Esophagus muscularis mucosa (tissue), 4 donors: ENCODE data around the gene GSTM5. TPM values are rescaled to one million over a fixed set of nuclear protein-coding genes. Genes with fewer than 3 reads are reported as not detected.

Source experiments
- DNase-seq: peaks from one replicate; pipeline ENCODE4 v3.0.0-alpha.2; 2017; ENCODE audit errors: extremely low spot score
- H3K27ac ChIP-seq, 4 donors: fragments of 200-600 bp; sonication (generic); replicated peaks in 1 of 4; 1 replicate in 3 of 4; 2 replicates in 1 of 4; pipeline ENCODE4 v1.5.1; 2016 to 2019; ENCODE audit warnings: mild to moderate bottlenecking in 1 of 4
- H3K27me3 ChIP-seq, 4 donors: fragments of 200-600 bp; sonication (generic); one replicate each; pipeline versions ENCODE4 v1.5.1 to v1.6.0; 2016 to 2019
- H3K36me3 ChIP-seq, 4 donors: fragments of 200-600 bp; sonication (generic); one replicate each; pipeline ENCODE4 v1.5.1; 2016 to 2019
- H3K4me1 ChIP-seq, 4 donors: fragments of 200-600 bp; sonication (generic); one replicate each; pipeline ENCODE4 v1.5.1; 2016 to 2019
- H3K4me3 ChIP-seq, 4 donors: fragments of 200-600 bp; sonication (generic); 1 replicate in 2 of 4; 2 replicates in 2 of 4; pipeline ENCODE4 v1.5.1; 2016 to 2019; ENCODE audit warnings: mild to moderate bottlenecking in 4 of 4, moderate library complexity in 1 of 4
- H3K9me3 ChIP-seq, 4 donors: fragments of 200-600 bp; sonication (generic); 1 replicate in 3 of 4; 2 replicates in 1 of 4; pipeline ENCODE4 v1.5.1; 2016 to 2019
- EP300 ChIP-seq: sonication (generic); formaldehyde crosslinking; IDR thresholded peaks from one replicate; pipeline ENCODE4 v1.6.1; 2017; ENCODE audit warnings: antibody characterized with exemption
- POLR2A ChIP-seq: fragments of 450-650 bp; IDR thresholded peaks from one replicate; pipeline ENCODE4 v1.6.1; 2017; ENCODE audit warnings: antibody characterized with exemption, moderate library complexity, mild to moderate bottlenecking, low read depth
- POLR2AphosphoS5 ChIP-seq, 2 donors: sonication (generic); formaldehyde crosslinking; IDR thresholded peaks; one replicate each; pipeline ENCODE4 v1.6.1; 2017; ENCODE audit warnings: antibody characterized with exemption in 2 of 2
- WGBS: methylation state at CpG from one replicate; pipeline ENCODE4 v1.1.5; 2018; 5-methylcytosine and 5-hydroxymethylcytosine counted together
- intact Hi-C: fragments of 100-400 bp; cut with DNase I; formaldehyde crosslinking; loops from one replicate; pipeline ENCODE4 v1.15.1; 2023
- total RNA-seq, 4 donors: library from RNA; depleted of rRNA; stranded (reverse); fragments of >200 nt; gene quantifications; one replicate each; pipeline versions ENCODE4 v1.1.0 to v1.2.1, GENCODE V29; 2016
- TF ChIP-seq, protein P1 (sequence below), 3 experiments: fragments of 200-600 bp in 2 of 3; fragments of 450-650 bp in 1 of 3; sonication (generic) in 2 of 3; IDR thresholded peaks; one replicate each; pipeline ENCODE4 v1.5.1; 2017 to 2019; ENCODE audit warnings: antibody characterized with exemption in 3 of 3, mild to moderate bottlenecking in 2 of 3, moderate library complexity in 1 of 3

The GSTM5 gene
- total RNA-seq, 4 donors from 2014 or later: 4.2 to 7.6 (median 6.0) TPM

- no peaks in the 10 kb centered on the region for H3K36me3 ChIP-seq
- peaks cover 0 to 3% (median 0%) of the 10 kb centered on the region in 4 donors for H3K4me1 ChIP-seq
- TF ChIP-seq POLR2A (no peak), EP300 (no peak), POLR2AphosphoS5 (IDR thresholded peaks at IDR 0.05) (no peak)
- TF ChIP-seq, protein P1, sequence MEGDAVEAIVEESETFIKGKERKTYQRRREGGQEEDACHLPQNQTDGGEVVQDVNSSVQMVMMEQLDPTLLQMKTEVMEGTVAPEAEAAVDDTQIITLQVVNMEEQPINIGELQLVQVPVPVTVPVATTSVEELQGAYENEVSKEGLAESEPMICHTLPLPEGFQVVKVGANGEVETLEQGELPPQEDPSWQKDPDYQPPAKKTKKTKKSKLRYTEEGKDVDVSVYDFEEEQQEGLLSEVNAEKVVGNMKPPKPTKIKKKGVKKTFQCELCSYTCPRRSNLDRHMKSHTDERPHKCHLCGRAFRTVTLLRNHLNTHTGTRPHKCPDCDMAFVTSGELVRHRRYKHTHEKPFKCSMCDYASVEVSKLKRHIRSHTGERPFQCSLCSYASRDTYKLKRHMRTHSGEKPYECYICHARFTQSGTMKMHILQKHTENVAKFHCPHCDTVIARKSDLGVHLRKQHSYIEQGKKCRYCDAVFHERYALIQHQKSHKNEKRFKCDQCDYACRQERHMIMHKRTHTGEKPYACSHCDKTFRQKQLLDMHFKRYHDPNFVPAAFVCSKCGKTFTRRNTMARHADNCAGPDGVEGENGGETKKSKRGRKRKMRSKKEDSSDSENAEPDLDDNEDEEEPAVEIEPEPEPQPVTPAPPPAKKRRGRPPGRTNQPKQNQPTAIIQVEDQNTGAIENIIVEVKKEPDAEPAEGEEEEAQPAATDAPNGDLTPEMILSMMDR (IDR thresholded peaks at IDR 0.05): no peak
- no peak overlapping the region for H3K27ac ChIP-seq
- no peaks in the 10 kb centered on the region for H3K9me3 ChIP-seq
- H3K4me3 ChIP-seq: no peak overlapping the region
- 80% methylated on average over 7 of the region's 7 CpGs for WGBS
- H3K27me3 ChIP-seq: no peaks in the 10 kb centered on the region
- intact Hi-C loops: no loop called here
- DNase-seq: no peak
Observed at GRCh38 chr1:109762039-109762585, 50.1 kb downstream of the GSTM5 start.

GRCh38 chr1:109762821-109763645, 51.0 kb downstream of the GSTM5 start:
- no peak overlapping the region for H3K27ac ChIP-seq
- H3K4me3 ChIP-seq: no peak overlapping the region
- no peak for DNase-seq
- TF ChIP-seq, protein P1 (IDR thresholded peaks at IDR 0.05): no peak
- TF ChIP-seq POLR2AphosphoS5 (IDR thresholded peaks at IDR 0.05) (no peak), EP300 (no peak), POLR2A (no peak)
- intact Hi-C loops: no loop called here
- peaks cover 0 to 3% (median 0%) of the 10 kb centered on the region in 4 donors for H3K4me1 ChIP-seq
- 84% methylated on average over 9 of the region's 11 CpGs for WGBS
- no peaks in the 10 kb centered on the region for H3K36me3 ChIP-seq
- no peaks in the 10 kb centered on the region for H3K9me3 ChIP-seq
- no peaks in the 10 kb centered on the region for H3K27me3 ChIP-seq

- Histone ChIP-seq H3K36me3 (no peaks in the 10 kb centered on the region), H3K4me3 (no peak within 1 kb of the TSS), H3K27me3 (no peaks in the 10 kb centered on the region), H3K9me3 (no peaks in the 10 kb centered on the region), H3K4me1 (peaks cover 0 to 3% (median 0%) of the 10 kb centered on the region in 4 donors), H3K27ac (no peak within 1 kb of the TSS)
- intact Hi-C loops: no loop called here
- no peak for DNase-seq
- TF ChIP-seq, protein P1 (IDR thresholded peaks at IDR 0.05): no peak
- no peak for TF ChIP-seq POLR2AphosphoS5 (IDR thresholded peaks at IDR 0.05)
- TF ChIP-seq POLR2A: no peak
- TF ChIP-seq EP300: no peak
- WGBS: 92% methylated on average over 6 of the region's 11 CpGs
Observed at GRCh38 chr1:109763646-109764415, 51.8 kb downstream of the GSTM5 start, which contains the start of gene EPS8L3. EPS8L3 (minus strand) TSS chr1:109763923; CDS start chr1:109761749, 2,174 bp downstream.

- H3K27ac ChIP-seq: no peak overlapping the region
- no peaks in the 10 kb centered on the region for H3K9me3 ChIP-seq
- no peaks in the 10 kb centered on the region for H3K27me3 ChIP-seq
- no peak overlapping the region for H3K4me3 ChIP-seq
- peaks cover 0 to 3% (median 0%) of the 10 kb centered on the region in 4 donors for H3K4me1 ChIP-seq
- TF ChIP-seq, protein P1 (IDR thresholded peaks at IDR 0.05): no peak
- TF ChIP-seq POLR2A (no peak), EP300 (no peak), POLR2AphosphoS5 (IDR thresholded peaks at IDR 0.05) (no peak)
- DNase-seq: no peak
- 89% methylated on average over 12 of the region's 13 CpGs for WGBS
- intact Hi-C loops: no loop called here
- H3K36me3 ChIP-seq: no peaks in the 10 kb centered on the region
Observed at GRCh38 chr1:109764561-109765482, 52.8 kb downstream of the GSTM5 start.
